NOMO-1 treated with dmso at 0.1 percent for 144 hours (cell line): ENCODE data around the gene DCTN4.
"Not testable (repeated sequence)": the region's sequence is repeated elsewhere in the genome, so short reads cannot be mapped to it uniquely, and the experiment has no call there.

Experiments used
- DNase-seq: peaks from one replicate; lab custom pipeline; 2025; ENCODE audit not compliant: unreplicated experiment; lab: John Stamatoyannopoulos, UW

Gene DCTN4

GRCh38 chr5:150778517-150779396 lies 19.9 kb upstream of the DCTN4 start, which contains the start of gene SMIM3:
TSS of gene SMIM3 (plus strand) at chr5:150778757. CDS start at chr5:150795441, 16,684 bp downstream.
- peak; percentile 68 for DNase-seq

GRCh38 chr5:150778088-150778516 lies 19.3 kb upstream of the DCTN4 start:
- DNase-seq: no peak

- no peak for DNase-seq
Measured at GRCh38 chr5:150777685-150778084, 18.9 kb upstream of the DCTN4 start.

DNA sequence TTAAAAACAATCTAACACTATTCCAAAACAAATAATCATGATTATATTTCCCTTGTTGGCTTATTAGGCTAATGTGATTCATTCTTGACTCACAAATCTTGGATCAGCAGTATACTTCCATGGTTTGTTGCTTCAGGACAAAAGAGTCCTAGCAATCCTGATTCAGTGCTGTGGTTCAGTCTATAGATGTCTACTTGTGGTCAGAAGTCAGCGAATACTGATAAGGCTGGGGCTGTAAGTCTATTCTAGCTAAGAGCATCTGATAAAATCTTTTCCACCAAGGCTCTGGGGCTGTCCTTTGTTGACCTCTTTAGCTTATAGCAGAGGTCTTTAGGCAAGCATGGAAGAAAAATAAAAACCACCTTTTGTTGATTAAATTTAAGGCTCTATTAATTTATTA lies 15.3 kb upstream of the DCTN4 start:
- no peak for DNase-seq

GRCh38 chr5:150771034-150771795 lies 12.4 kb upstream of the DCTN4 start:
- DNase-seq: no peak

DNA sequence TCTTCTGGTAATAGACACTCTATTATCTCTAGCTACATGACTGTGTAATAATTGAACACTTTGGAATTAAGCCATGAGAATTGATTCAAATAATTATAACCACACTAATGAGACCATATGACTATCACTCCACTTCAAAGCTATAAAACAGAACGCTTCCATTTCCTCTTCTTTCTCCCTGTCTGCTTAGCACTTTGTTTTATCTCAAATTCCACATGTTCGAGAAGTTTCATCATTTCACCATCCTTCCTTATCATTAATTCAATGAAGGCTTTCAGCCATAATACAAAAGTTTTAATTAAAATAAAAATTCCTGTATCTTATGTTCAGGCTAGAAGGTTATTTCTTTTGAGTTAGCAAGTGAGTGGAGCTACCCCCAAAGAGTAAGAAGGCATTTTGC lies 7.4 kb upstream of the DCTN4 start:
- DNase-seq: no peak

- DNase-seq: peak; percentile 47
Measured at GRCh38 chr5:150765799-150766169, 7.0 kb upstream of the DCTN4 start.

DNA sequence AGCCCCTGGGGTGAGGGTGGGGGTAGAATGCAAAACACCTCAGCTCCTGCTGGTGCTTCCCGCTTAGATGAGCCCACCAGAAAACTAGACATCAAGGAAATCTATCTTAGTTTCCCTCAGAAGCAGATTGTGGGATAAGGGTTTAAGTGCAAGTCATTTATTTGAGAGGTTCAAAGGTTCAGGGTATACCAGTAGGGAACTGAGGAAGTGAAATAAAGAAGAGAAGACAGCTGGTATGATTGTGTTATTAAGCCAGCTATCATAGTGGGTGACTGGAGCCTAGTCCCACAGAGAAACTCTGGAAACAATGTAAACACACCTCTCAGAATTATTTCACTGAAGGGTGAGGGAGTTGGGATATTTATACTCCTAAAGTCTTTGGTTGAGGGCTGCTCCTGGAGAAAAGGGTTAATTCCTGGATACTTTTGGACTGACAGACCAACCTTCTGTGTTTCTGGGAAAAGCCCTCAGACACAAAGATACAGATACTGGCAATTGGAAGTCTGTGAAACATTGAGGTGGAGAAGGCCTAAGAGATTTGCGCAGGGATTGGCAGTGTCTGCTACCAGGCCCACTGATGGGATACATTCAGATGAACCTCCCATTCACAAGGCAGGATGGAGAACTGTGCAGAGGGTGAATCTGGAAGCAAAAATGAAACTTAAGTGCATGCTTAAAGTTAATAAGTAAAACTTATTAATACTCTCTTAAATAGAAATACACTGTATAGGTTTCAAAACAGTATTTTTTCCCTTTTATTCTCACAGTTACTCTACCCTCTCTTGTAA lies 6.4 kb upstream of the DCTN4 start:
- DNase-seq: peak; percentile 50

- DNase-seq: peak; percentile 88
Measured at GRCh38 chr5:150764530-150764929, 5.7 kb upstream of the DCTN4 start.

DNA sequence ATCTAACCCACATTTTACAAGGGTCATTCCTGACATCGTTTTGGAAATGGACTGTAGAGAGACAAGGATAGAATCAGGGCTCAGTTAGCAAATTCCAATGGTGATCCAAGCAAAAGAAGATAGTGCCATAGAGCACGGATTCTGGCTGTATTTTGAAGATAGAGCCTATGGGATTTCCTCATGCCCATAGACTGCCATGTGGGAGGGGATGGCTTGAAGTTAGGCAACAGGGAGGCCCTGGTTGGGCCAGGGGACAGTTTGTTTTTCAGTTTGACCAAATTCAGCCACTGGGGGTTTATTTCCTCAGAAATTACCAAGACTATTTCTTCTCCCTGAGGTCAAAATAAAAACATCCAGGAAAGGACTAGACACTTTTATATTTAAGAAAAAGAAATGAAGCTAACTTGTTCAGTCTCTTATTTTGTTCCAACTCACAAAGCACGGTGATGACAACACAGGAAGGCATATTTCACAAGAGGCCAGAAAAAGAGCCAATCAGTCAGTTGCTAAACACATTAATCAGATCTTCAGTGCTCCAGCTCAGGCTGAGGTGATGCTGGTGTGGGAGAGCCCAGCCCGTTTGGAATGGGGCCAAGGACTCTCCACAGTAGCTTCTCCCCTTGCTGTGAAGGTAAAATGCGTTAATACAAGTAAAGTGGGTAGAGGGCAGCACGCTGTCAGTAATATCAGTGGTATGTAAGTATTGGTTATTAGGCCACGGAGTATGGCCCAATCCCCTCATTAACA lies 4.4 kb upstream of the DCTN4 start:
- DNase-seq: peak; percentile 94

- peak; percentile 54 for DNase-seq
Measured at GRCh38 chr5:150762211-150762610, 3.4 kb upstream of the DCTN4 start.

DNA sequence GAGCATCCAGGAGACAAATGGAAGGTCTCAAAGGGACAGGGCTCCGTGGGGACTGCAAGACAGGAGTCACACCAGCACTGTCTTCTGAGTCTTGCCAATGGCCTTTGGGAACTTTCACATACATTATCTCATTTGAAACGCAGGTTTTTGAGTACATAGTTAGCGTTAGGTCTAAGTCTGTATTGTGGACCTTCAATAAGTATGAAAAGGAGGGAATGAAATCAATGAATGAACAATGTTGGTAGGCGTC lies 442 bp upstream of the DCTN4 start:
- DNase-seq: no peak

DNA sequence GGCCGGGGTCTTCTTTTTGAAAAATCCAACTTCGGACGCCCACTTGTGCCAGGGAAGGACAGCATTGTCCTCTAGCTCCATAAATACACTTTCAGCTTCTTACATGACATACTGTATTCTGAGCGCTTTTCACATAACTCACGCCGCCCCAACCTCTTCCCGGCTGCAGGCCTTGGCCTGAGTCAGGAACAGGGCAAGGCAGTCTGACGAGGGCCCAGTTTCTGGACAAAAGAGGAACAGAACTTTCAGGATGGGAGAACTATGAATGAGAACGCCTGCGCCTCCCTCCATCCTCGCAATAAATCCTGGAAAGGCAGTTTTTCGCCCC lies 650 bp downstream of the DCTN4 start:
- no peak for DNase-seq

DNA sequence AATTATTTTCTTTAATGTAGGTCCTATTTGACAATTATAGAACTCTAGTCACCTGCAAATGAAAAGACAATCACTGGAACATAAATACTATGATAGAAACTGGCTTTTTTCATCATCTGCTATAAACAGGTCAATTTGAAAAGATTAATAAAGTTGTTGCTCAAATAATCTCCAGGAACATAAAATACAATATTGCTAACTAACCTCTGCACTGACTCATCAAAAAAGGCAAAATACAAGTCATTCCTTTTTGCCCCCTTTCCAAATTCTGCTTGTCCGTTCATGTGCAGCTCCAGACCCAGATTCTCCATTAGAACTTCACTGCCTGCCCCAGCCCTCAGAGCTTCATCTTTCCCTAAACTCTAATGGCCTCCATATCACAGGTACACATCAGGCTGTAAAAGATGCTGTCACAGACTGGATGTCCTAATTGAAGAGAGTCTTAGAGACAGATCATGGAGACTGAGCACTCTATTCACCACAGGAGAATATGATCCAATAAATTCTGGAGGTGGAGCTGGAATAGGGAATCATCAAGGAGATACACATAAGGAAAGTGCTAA lies 1.6 kb downstream of the DCTN4 start:
- no peak for DNase-seq

DNA sequence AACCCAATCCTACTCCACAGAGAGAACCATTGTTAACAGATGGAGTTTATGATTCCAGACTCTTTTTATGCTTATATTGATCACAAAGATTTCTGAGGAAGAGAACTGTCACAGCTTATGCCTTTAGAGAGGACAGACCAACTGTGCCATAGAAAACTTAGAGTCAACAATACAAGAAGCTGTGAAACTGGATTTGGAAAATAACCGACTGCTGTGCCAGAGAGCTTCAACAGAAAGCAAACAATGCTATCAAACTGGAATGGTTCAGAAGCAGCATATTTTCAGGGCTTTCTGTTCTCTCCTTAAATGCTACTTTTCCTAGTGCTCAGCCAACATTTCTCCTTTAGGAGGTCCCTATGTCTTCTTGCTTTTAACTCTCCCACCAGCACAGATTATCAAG lies 5.0 kb downstream of the DCTN4 start:
- DNase-seq: no peak

DNA sequence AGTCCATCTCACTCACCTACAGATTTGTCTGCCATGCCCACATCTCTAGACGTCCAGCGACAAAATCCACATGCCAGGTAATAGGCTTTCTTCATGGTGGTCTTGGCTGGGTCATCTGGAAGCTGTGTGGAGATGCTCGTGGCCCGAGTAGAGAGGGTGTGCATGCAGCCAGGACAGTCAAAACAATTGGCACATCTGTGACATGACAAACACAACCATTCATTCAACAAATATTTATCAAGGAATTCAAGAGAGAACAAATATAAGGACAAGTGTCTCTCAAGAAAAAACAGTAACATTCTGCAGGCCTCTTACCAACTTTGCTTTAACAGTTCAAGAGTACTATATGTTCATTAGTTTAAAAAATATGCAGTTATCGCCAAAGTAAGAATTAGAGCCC lies 5.4 kb downstream of the DCTN4 start:
- DNase-seq: no peak

- no peak for DNase-seq
Measured at GRCh38 chr5:150751096-150751891, 7.5 kb downstream of the DCTN4 start.

GRCh38 chr5:150750469-150750868 lies 8.3 kb downstream of the DCTN4 start:
- no peak for DNase-seq

- DNase-seq: not testable (repeated sequence)
Measured at GRCh38 chr5:150743142-150743488, 15.7 kb downstream of the DCTN4 start.
